ENCODE measurements around the gene MXRA8. TPM values are rescaled to one million over a fixed set of nuclear protein-coding genes. Genes with fewer than 3 reads are reported as not detected.

Gene MXRA8
- total RNA-seq, 1 experiment from 2014 or later = 25.3 TPM

- no peaks in the 10 kb centered on the region for H3K27me3 ChIP-seq (ENCODE audit: low read length)
- peaks cover 5% of the 10 kb centered on the region; the same call in 1 of the 2 replicates for H4K20me1 ChIP-seq (ENCODE audit: low read length)
- H3K9me3 ChIP-seq (ENCODE audit: low read length) = no peaks in the 10 kb centered on the region
- no peaks in the 10 kb centered on the region for H3F3A ChIP-seq (ENCODE audit: low read length, unreplicated experiment)
- no peak overlapping the region for H3K4me3 ChIP-seq (ENCODE audit: low read length)
- peaks cover 21% of the 10 kb centered on the region for H3K36me3 ChIP-seq (ENCODE audit: low read depth, low read length)
- no peaks in the 10 kb centered on the region for H3K79me2 ChIP-seq (ENCODE audit: low read length)
- H2AFZ ChIP-seq (ENCODE audit: low read length) = no peak overlapping the region
- no peak overlapping the region for H3K27ac ChIP-seq (ENCODE audit: low read length)
- H3K4me1 ChIP-seq (ENCODE audit: insufficient read depth, low read length) = peaks cover 36% of the 10 kb centered on the region
- no peak for TF ChIP-seq EZH2 (IDR thresholded peaks at IDR 0.05; ENCODE audit: low read length, unreplicated experiment)
- TF ChIP-seq, protein P1, sequence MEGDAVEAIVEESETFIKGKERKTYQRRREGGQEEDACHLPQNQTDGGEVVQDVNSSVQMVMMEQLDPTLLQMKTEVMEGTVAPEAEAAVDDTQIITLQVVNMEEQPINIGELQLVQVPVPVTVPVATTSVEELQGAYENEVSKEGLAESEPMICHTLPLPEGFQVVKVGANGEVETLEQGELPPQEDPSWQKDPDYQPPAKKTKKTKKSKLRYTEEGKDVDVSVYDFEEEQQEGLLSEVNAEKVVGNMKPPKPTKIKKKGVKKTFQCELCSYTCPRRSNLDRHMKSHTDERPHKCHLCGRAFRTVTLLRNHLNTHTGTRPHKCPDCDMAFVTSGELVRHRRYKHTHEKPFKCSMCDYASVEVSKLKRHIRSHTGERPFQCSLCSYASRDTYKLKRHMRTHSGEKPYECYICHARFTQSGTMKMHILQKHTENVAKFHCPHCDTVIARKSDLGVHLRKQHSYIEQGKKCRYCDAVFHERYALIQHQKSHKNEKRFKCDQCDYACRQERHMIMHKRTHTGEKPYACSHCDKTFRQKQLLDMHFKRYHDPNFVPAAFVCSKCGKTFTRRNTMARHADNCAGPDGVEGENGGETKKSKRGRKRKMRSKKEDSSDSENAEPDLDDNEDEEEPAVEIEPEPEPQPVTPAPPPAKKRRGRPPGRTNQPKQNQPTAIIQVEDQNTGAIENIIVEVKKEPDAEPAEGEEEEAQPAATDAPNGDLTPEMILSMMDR (conservative IDR thresholded peaks at IDR 0.05; ENCODE audit: low read depth, low read length) = no peak
- TF ChIP-seq EZH2phosphoT487 (IDR thresholded peaks at IDR 0.05; ENCODE audit: borderline replicate concordance, low read length) = no peak; the same call in 1 of the 2 replicates
- POLR2A ChIA-PET (ENCODE audit: unreplicated experiment) = no interaction called here
- DNase-seq = peak; percentile 73
- no peaks in the 10 kb centered on the region for H3K9me2 ChIP-seq (replicated peaks; ENCODE audit: low read length)
- BruUV-seq (replicated peaks) = no TSS peak
- H3K9ac ChIP-seq (ENCODE audit: low read length) = no peak overlapping the region
- CTCF ChIA-PET = no interaction called here
- peak; percentile 27 for ATAC-seq
- intact Hi-C loops (cut with micrococcal nuclease) = no loop called here
- H3K4me2 ChIP-seq (ENCODE audit: low read length) = peak overlapping the region; percentile 25; the same call in 1 of the 2 replicates
Observed at GRCh38 chr1:1332774-1333480, 25.4 kb downstream of the MXRA8 start.

- Histone ChIP-seq H3K9me3 (ENCODE audit: low read length) (no peaks in the 10 kb centered on the region), H4K20me1 (ENCODE audit: low read length) (peaks cover under 1% of the 10 kb centered on the region; the same call in 1 of the 2 replicates), H3K36me3 (ENCODE audit: low read depth, low read length) (peaks cover 18% of the 10 kb centered on the region; the same call in 1 of the 2 replicates), H3K79me2 (ENCODE audit: low read length) (peaks cover 1% of the 10 kb centered on the region; the same call in 1 of the 2 replicates), H3K9me2 (replicated peaks; ENCODE audit: low read length) (no peaks in the 10 kb centered on the region), H3K4me1 (ENCODE audit: insufficient read depth, low read length) (peaks cover 36% of the 10 kb centered on the region), H3K27me3 (ENCODE audit: low read length) (no peaks in the 10 kb centered on the region), H3K27ac (ENCODE audit: low read length) (no peak overlapping the region), H3K9ac (ENCODE audit: low read length) (no peak overlapping the region), H3K4me3 (ENCODE audit: low read length) (no peak overlapping the region), H3F3A (ENCODE audit: low read length, unreplicated experiment) (no peaks in the 10 kb centered on the region), H2AFZ (ENCODE audit: low read length) (no peak overlapping the region), H3K4me2 (ENCODE audit: low read length) (no peak overlapping the region)
- ATAC-seq (no peak), DNase-seq (no peak)
- POLR2A ChIA-PET (ENCODE audit: unreplicated experiment) = interaction anchor here (0.6 kb wide), 1 partner anchor 114 kb away, joined by 4 read pairs; no protein-coding TSS in a partner anchor
- CTCF ChIA-PET = no interaction called here
- no TSS peak for BruUV-seq (replicated peaks)
- TF ChIP-seq, protein P1 (conservative IDR thresholded peaks at IDR 0.05; ENCODE audit: low read depth, low read length) = no peak
- TF ChIP-seq EZH2phosphoT487 (IDR thresholded peaks at IDR 0.05; ENCODE audit: borderline replicate concordance, low read length) (no peak), EZH2 (IDR thresholded peaks at IDR 0.05; ENCODE audit: low read length, unreplicated experiment) (no peak)
- intact Hi-C loops (cut with micrococcal nuclease) = no loop called here
Observed at GRCh38 chr1:1332031-1332755, 26.2 kb downstream of the MXRA8 start.

Data from PC-3 (cell line).